ENCODE results near the gene MGAT5B.

- TF ChIP-seq CTCF (IDR thresholded peaks at IDR 0.05 in 8 of 11, conservative IDR thresholded peaks at IDR 0.05 in 3 of 11) (no peak), POLR2A (IDR thresholded peaks at IDR 0.05) (no peak)
Measured at GRCh38 chr17:76972046-76972641, 103.9 kb downstream of the MGAT5B start.
